Measurements from ENCODE around the gene ACMSD. TPM values are rescaled to one million over a fixed set of nuclear protein-coding genes. Genes with fewer than 3 reads are reported as not detected.

Gene ACMSD
- total and polyA plus RNA-seq, 2 of the 4 experiments (the other 2 are of a cell fraction): not detected

- Histone ChIP-seq H3K27ac (ENCODE audit: insufficient read depth, low read length) (no peak overlapping the region), H2BK20ac (ENCODE audit: low read depth, low read length) (no peak overlapping the region), H3K9me1 (ENCODE audit: insufficient read depth, low read length) (no peaks in the 10 kb centered on the region; the same call in 1 of the 2 replicates), H2AK9ac (replicated peaks; ENCODE audit: low read depth, low read length, poor library complexity) (no peak overlapping the region), H3K14ac (replicated peaks; ENCODE audit: low read depth, low read length) (no peak overlapping the region), H3K9ac (ENCODE audit: low read depth, low read length) (no peak overlapping the region), H2BK120ac (ENCODE audit: low read depth, low read length) (no peak overlapping the region), H3K4me1 (ENCODE audit: control insufficient read depth, insufficient read depth, low read length) (no peaks in the 10 kb centered on the region), H2AFZ (replicated peaks; ENCODE audit: low read length, poor library complexity) (no peak overlapping the region), H4K91ac (ENCODE audit: insufficient read depth, low read depth, low read length) (no peak overlapping the region), H2AK5ac (ENCODE audit: low read depth, low read length) (no peak overlapping the region), H4K20me1 (ENCODE audit: insufficient read depth, low read length) (no peaks in the 10 kb centered on the region), H3K9me3 (ENCODE audit: control insufficient read depth, insufficient read depth, low read length) (no peaks in the 10 kb centered on the region), H4K5ac (ENCODE audit: low read depth, low read length) (no peak overlapping the region), H3K4ac (ENCODE audit: low read depth, low read length) (no peak overlapping the region), H2BK15ac (ENCODE audit: low read depth, low read length) (no peak overlapping the region), H3K18ac (ENCODE audit: low read depth, low read length) (no peak overlapping the region), H3K27me3 (ENCODE audit: control insufficient read depth, insufficient read depth, low read length) (0 out of 2 replicates have a peak, but pooled peaks cover 2% of the 10 kb centered on the region), H3K36me3 (ENCODE audit: control insufficient read depth, insufficient read depth, low read length) (no peaks in the 10 kb centered on the region), H3K56ac (ENCODE audit: extremely low read depth, insufficient read depth, low read length) (no peak overlapping the region), H4K8ac (ENCODE audit: low read depth in 2 of 2, low read length in 2 of 2) (no peak overlapping the region), H3K4me2 (ENCODE audit: low read depth, low read length) (no peak overlapping the region), H3K23ac (ENCODE audit: low read depth, low read length) (no peak overlapping the region), H3K79me1 (ENCODE audit: low read depth in 1 of 2, low read length in 2 of 2) (no peaks in the 10 kb centered on the region), H3K4me3 (ENCODE audit: insufficient read depth, low read depth, low read length) (no peak overlapping the region), H2BK5ac (ENCODE audit: low read depth, low read length, poor library complexity, severe bottlenecking) (no peak overlapping the region)
- TF ChIP-seq, protein P1, sequence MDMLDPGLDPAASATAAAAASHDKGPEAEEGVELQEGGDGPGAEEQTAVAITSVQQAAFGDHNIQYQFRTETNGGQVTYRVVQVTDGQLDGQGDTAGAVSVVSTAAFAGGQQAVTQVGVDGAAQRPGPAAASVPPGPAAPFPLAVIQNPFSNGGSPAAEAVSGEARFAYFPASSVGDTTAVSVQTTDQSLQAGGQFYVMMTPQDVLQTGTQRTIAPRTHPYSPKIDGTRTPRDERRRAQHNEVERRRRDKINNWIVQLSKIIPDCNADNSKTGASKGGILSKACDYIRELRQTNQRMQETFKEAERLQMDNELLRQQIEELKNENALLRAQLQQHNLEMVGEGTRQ (IDR thresholded peaks at IDR 0.05; ENCODE audit: low read depth, low read length): no peak
- TF ChIP-seq CTCF (conservative IDR thresholded peaks at IDR 0.05; ENCODE audit: low read depth, low read length): no peak
- no peak for TF ChIP-seq RAD21 (IDR thresholded peaks at IDR 0.05; ENCODE audit: low read length)
- no peak for TF ChIP-seq SMC3 (IDR thresholded peaks at IDR 0.05; ENCODE audit: low read depth, low read length)
- no peak for TF ChIP-seq RCOR1 (IDR thresholded peaks at IDR 0.05; ENCODE audit: insufficient replicate concordance, low read length)
- TF ChIP-seq MAZ (IDR thresholded peaks at IDR 0.05; ENCODE audit: borderline replicate concordance, low read depth, low read length): no peak
- TF ChIP-seq BHLHE40 (IDR thresholded peaks at IDR 0.05; ENCODE audit: low read depth, low read length): no peak
- TF ChIP-seq, protein P2, sequence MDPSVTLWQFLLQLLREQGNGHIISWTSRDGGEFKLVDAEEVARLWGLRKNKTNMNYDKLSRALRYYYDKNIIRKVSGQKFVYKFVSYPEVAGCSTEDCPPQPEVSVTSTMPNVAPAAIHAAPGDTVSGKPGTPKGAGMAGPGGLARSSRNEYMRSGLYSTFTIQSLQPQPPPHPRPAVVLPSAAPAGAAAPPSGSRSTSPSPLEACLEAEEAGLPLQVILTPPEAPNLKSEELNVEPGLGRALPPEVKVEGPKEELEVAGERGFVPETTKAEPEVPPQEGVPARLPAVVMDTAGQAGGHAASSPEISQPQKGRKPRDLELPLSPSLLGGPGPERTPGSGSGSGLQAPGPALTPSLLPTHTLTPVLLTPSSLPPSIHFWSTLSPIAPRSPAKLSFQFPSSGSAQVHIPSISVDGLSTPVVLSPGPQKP (IDR thresholded peaks at IDR 0.05; ENCODE audit: borderline replicate concordance, low read depth, low read length): no peak
- no peak for TF ChIP-seq POLR2A (IDR thresholded peaks at IDR 0.05; ENCODE audit: low read depth, low read length)
- no peak for TF ChIP-seq RFX5 (IDR thresholded peaks at IDR 0.05; ENCODE audit: low read depth, low read length)
- no peak for TF ChIP-seq NFE2L2 (IDR thresholded peaks at IDR 0.05; ENCODE audit: low read depth, low read length)
- TF ChIP-seq CHD1 (IDR thresholded peaks at IDR 0.05; ENCODE audit: low read depth, low read length): no peak
- no peak for TF ChIP-seq FOS (IDR thresholded peaks at IDR 0.05; ENCODE audit: low read depth, low read length)
- intact Hi-C loops (cut with micrococcal nuclease): no loop called here
- no CpG with 5 or more reads among the region's 4 CpGs for WGBS, 2 experiments (ENCODE audit: extremely low coverage in 2 of 2, insufficient read length in 1 of 2)
- DNase-seq (no peak), ATAC-seq (ENCODE audit: low read depth) (no peak)
- dilution Hi-C loops (cut with HindIII; ENCODE audit: low sequenced_read_pairs, unreplicated experiment): no loop called here
- ChIA-PET CTCF (no interaction called here), POLR2A (ENCODE audit: unreplicated experiment) (no interaction called here)
- BruUV-seq (replicated peaks): no TSS peak
- in situ Hi-C loops (cut with MboI; ENCODE audit: low sequenced_read_pairs): no loop called here
Measured at GRCh38 chr2:134843968-134844367, 5.6 kb downstream of the ACMSD start.
